Coronary artery (tissue), 2 donors: Measurements from ENCODE around the gene TRPC3.

Experiments used
- DNase-seq: peaks from one replicate; pipeline ENCODE4 v3.0.0-alpha.2; 2017; ENCODE audit warnings: low spot score
- H3K27ac ChIP-seq, 2 donors: fragments of 200-600 bp; sonication (generic); one replicate each; pipeline ENCODE4 v1.5.1; 2016 to 2019
- H3K4me3 ChIP-seq: fragments of 200-600 bp; sonication (generic); 2 replicates; pipeline ENCODE4 v1.5.1; 2016; ENCODE audit warnings: mild to moderate bottlenecking, moderate library complexity
- TF ChIP-seq, protein P1 (sequence below): fragments of 200-600 bp; sonication (generic); IDR thresholded peaks from one replicate; pipeline ENCODE4 v1.5.1; 2019; ENCODE audit warnings: antibody characterized with exemption

Gene TRPC3

DNA sequence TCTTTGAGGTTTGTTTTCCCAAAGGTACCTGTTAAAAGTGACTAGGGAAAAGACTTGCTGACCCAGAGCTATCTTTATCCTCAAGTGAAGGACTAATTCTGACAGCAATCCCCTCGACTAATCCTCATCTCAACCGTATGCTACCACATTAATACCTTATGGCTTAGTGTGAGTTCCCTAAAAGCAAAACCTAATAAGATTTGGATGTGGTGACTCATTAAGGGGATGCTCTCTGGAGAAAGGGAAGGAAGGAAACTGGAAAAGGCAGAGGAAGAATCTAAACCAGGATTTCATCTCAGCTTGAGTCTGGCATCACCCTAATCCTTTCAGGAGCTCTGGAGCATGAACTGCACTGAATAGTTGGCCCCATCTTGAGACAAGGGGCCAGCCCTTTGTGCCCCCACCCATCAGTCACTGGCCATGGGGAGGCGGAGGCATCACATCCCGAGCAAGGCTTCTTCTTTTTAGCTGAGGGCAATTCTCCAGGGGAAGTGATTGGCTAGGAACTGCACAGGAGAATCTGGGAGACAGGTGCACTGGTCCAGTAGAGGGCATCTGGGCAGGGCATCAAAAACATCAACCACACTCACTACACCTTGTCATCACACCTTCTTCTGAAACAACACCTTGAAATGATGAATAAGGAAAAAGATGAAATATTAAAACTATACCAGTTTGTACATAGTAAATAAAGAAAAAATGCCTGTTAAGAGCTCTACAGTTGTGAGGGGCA lies 74.7 kb downstream of the TRPC3 start:
- TF ChIP-seq, protein P1, sequence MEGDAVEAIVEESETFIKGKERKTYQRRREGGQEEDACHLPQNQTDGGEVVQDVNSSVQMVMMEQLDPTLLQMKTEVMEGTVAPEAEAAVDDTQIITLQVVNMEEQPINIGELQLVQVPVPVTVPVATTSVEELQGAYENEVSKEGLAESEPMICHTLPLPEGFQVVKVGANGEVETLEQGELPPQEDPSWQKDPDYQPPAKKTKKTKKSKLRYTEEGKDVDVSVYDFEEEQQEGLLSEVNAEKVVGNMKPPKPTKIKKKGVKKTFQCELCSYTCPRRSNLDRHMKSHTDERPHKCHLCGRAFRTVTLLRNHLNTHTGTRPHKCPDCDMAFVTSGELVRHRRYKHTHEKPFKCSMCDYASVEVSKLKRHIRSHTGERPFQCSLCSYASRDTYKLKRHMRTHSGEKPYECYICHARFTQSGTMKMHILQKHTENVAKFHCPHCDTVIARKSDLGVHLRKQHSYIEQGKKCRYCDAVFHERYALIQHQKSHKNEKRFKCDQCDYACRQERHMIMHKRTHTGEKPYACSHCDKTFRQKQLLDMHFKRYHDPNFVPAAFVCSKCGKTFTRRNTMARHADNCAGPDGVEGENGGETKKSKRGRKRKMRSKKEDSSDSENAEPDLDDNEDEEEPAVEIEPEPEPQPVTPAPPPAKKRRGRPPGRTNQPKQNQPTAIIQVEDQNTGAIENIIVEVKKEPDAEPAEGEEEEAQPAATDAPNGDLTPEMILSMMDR = no peak
- Histone ChIP-seq H3K4me3 (no peak overlapping the region), H3K27ac (no peak overlapping the region)
- DNase-seq = no peak

DNA sequence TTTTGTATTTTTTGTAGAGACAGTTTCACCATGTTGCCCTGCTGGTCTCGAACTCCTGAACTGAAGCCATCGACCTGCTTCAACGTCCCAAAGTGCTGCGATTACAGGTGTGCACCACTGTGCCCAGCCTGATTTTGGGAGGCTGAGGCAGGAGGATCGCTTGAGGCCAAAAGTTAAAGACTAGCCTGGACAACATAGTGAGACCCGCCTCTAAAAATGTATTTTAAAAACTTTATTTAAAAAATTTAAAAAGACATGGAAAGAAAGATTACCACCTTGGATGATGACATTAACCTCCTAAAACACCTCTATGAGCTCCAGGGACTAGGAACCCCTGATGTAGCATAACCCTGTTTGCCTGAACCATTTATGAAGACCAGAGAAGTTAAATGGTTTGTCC lies 75.8 kb downstream of the TRPC3 start:
- no peak for DNase-seq
- no peak overlapping the region for H3K4me3 ChIP-seq
- no peak overlapping the region for H3K27ac ChIP-seq
- TF ChIP-seq, protein P1 = no peak

DNA sequence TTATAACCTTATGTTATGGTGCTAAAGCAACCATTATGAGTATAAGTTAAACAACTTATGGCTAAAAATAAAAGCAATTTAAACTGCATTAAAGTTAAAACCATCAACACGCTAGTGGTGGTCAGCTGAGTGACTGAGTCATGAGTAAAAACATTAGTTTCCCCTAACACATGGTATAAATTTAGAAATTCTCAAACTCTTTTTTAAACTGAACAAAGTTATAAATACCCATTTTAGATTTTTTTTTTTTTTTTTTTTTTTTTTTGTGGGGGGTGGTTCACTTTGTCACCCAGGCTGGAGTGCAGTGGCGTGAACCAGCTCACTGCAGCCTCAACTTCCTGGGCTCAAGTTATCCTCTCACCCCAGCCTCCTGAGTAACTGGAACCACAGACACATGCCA lies 76.2 kb downstream of the TRPC3 start:
- no peak for DNase-seq
- TF ChIP-seq, protein P1 = no peak
- H3K27ac ChIP-seq = no peak overlapping the region
- no peak overlapping the region for H3K4me3 ChIP-seq

DNA sequence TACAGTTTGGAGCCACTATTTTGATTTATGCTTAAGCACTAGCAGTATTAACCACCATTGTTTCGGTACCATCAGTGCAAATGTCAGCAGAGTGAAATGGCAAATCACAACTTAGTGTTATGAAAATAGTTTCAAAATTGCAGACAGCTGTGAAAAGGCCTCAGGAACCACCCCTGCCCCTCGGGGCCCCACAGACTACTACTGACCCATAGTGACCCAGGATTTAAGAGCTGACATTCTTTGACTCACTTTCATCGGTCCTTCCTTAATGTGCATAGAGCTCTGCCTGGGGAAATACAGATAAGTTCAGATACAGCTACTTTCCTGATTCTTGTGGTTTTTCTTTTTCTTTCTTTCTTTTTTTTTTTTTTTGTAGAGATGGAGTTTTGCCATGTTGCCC lies 78.3 kb downstream of the TRPC3 start:
- no peak for DNase-seq
- TF ChIP-seq, protein P1 = no peak
- Histone ChIP-seq H3K4me3 (no peak overlapping the region), H3K27ac (no peak overlapping the region)

DNA sequence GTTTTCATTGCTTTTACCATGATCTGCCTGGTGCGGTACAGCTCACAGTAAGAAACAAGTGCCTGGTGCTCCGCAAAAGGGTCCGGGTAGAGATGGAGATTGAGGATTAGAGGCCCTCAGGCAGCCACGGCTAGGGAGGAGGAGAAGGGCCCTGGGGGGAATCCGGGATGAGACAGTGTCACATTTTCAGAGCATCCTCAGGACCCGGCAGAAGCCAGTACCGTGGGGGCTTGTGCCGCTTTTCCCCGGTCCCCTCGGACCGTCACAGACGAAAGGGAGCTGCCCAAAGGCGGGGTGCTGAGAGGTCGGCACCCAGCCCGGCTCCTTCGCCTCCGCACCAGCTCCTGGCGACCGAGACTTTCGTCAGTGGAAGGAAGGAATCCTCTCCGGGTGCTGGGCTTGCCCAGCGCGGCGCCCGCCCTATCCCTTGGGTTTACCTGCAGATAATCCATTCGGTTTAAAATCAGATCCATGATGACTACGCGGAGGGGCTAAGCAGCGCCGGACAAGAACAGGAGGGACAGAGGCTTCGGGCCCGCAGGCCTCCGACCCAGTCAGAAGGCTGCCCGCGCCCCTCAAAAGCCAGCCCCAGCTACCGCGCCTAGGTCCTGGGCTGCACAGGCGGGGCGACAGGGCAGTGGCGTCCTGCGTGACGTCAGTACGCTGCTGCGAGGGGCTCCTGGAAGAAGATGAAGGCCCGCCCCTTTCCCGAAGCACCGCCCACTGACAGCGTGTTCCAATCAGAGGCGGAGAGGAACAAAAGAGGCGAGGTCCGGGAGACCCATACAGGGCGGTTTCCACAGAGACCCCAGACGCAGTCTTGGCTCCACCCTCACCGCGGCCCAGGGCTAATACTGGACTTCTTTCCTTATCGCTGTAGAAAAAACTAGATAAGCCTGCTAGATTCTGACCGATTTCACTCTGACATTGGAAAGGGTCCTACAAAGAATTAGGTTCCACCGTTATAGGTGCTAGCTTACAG lies 81.7 kb downstream of the TRPC3 start, which contains the start of gene BBS7:
TSS of gene BBS7 (minus strand) at position 634 of the 982 bp plus-strand sequence. CDS start at position 473, 161 bp downstream.
- H3K27ac ChIP-seq = peak within 1 kb of the TSS; percentile 94
- TF ChIP-seq, protein P1 = no peak
- DNase-seq = peak; percentile 98
- peak within 1 kb of the TSS; percentile 82 for H3K4me3 ChIP-seq

DNA sequence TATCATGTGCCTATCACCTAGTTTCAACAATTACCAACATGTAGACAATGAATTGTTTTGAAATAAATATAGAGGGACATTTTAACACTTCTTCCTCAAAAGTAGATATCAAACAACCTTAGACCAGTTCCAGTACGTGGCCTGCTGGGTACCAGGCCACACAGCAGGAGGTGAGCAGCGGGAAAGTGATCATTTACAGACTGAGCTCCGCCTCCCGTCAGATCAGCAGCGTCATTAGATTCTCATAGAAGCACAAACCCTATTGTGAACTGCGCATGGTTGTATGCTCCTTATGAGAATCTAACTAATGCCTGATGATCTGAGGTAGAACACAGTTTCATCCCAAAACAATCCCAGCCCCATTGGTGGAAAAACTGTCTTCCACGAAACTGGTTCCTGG lies 88.1 kb downstream of the TRPC3 start:
- DNase-seq = no peak
- TF ChIP-seq, protein P1 = no peak
- Histone ChIP-seq H3K4me3 (no peak overlapping the region), H3K27ac (no peak overlapping the region)
